ENCODE results near the gene CHCHD6. TPM values are rescaled to one million over a fixed set of nuclear protein-coding genes. Genes with fewer than 3 reads are reported as not detected.

CHCHD6 gene
- total and polyA plus RNA-seq, 2 donors (not counting 3 experiments of a cell fraction or from before 2014, with no cell fraction given): 8.4 to 10.1 TPM

- Histone ChIP-seq H3K9ac (replicated peaks; ENCODE audit: extremely low read depth, insufficient read depth, low read length) (no peak overlapping the region), H3K27me3 (ENCODE audit: control insufficient read depth in 2 of 2, insufficient read depth in 2 of 2, low read length in 2 of 2) (no peaks in the 10 kb centered on the region), H3K36me3 (ENCODE audit: control insufficient read depth in 2 of 2, extremely low read depth in 1 of 2, insufficient read depth in 2 of 2, low read length in 2 of 2) (no peaks in the 10 kb centered on the region), H3K27ac (ENCODE audit: insufficient read depth, low read depth, low read length) (no peak overlapping the region), H3K4me1 (ENCODE audit: control insufficient read depth, extremely low read depth, insufficient read depth, low read length) (no peaks in the 10 kb centered on the region), H3K4me3 (replicated peaks in 1 of 3; ENCODE audit: insufficient read depth in 1 of 3, low read depth in 1 of 3, low read length in 3 of 3) (no peak overlapping the region), H3K4me2 (ENCODE audit: insufficient read depth, low read length) (no peak overlapping the region), H4K20me1 (replicated peaks; ENCODE audit: control insufficient read depth, extremely low read depth, insufficient read depth, low read length) (no peaks in the 10 kb centered on the region), H3K79me2 (ENCODE audit: control insufficient read depth, insufficient read depth, low read length) (no peaks in the 10 kb centered on the region), H3K9me1 (replicated peaks; ENCODE audit: control insufficient read depth, extremely low read depth, insufficient read depth, low read length) (no peaks in the 10 kb centered on the region), H2AFZ (ENCODE audit: low read depth, low read length) (no peak overlapping the region), H3K9me3 (replicated peaks; ENCODE audit: control insufficient read depth, insufficient read depth, low read length) (no peaks in the 10 kb centered on the region)
- BruUV-seq (replicated peaks): no TSS peak
- no peak for DNase-seq (ENCODE audit: low read depth, low spot score)
- CTCF ChIA-PET: interaction anchor here (1.3 kb wide), 1 partner anchor 13 kb away, joined by 4 read pairs; no protein-coding TSS in a partner anchor
- dilution Hi-C loops (cut with MboI; ENCODE audit: extremely low pct_ligation_motif_present, low sequenced_read_pairs) (no loop called here), intact Hi-C loops (cut with micrococcal nuclease) (no loop called here)
- no peak for FAIRE-seq
- TF ChIP-seq MYC (IDR thresholded peaks at IDR 0.05; ENCODE audit: low read depth, low read length) (no peak), FOS (IDR thresholded peaks at IDR 0.05; ENCODE audit: borderline replicate concordance, insufficient read depth, low read length) (no peak), POLR2A (IDR thresholded peaks at IDR 0.05; ENCODE audit: low read depth, low read length) (no peak), CTCF (IDR thresholded peaks at IDR 0.05; ENCODE audit: extremely low read depth in 1 of 2, insufficient read depth in 1 of 2, low read depth in 1 of 2, low read length in 2 of 2) (no peak), POLR2AphosphoS5 (IDR thresholded peaks at IDR 0.05; ENCODE audit: insufficient read depth, low read depth, low read length) (no peak), JUN (IDR thresholded peaks at IDR 0.05; ENCODE audit: borderline replicate concordance, insufficient read depth, insufficient read length, low read depth) (no peak), GATA2 (IDR thresholded peaks at IDR 0.05; ENCODE audit: insufficient read depth, insufficient read length, low read depth, low read length) (no peak), EZH2 (IDR thresholded peaks at IDR 0.05; ENCODE audit: borderline replicate concordance, low read depth, low read length, severe bottlenecking) (no peak), MAX (IDR thresholded peaks at IDR 0.05; ENCODE audit: insufficient read depth, insufficient read length) (no peak)
- POLR2A ChIA-PET: no interaction called here
Observed at GRCh38 chr3:126954141-126954842, 250.3 kb downstream of the CHCHD6 start.

Data from endothelial cell of umbilical vein (primary cell).